ENCODE measurements around the gene HS6ST2.
A peak's percentile ranks its signal among the peaks of the same experiment; 100 is the strongest.

The HS6ST2 gene

DNA sequence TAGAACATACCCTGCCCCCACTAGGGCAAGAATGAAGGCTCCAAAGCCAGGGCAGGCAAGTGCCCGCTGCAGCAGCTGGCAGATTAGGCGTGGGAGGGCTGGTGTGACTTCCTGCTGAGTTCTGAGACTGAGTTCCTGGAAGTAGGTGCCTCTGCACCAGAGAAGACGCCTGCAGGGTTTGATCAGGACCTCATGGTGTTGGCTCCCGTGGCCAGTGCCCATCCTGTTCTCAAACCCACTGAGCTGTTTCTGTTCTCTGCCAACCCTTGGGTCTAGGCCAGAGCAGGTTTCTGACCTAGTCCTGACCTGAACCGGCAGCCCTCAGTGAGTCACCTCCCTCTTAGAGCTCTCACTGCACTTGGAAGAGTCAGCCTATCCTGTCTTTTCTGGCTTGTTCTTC lies 220.7 kb downstream of the HS6ST2 start:
- no peak for DNase-seq

DNA sequence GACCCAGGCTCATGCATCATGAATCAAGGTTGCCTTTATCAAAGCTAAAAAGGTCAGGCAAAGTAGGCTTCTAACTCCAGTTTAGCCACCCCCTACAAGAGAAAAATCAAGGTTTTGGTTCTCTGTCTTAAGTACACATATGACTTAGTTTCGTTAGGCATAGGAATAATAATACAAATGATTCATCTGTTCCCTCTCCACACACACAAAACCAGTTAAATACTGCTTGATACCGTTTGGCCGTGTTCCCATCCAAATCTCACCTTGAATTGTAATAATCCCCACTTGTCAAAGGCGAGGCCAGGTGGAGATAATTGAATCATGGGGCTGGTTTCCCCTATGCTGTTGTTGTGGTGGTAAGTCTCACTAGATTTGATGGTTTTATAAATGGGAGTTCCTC lies 226.2 kb downstream of the HS6ST2 start:
- peak; percentile 1 for DNase-seq

DNA sequence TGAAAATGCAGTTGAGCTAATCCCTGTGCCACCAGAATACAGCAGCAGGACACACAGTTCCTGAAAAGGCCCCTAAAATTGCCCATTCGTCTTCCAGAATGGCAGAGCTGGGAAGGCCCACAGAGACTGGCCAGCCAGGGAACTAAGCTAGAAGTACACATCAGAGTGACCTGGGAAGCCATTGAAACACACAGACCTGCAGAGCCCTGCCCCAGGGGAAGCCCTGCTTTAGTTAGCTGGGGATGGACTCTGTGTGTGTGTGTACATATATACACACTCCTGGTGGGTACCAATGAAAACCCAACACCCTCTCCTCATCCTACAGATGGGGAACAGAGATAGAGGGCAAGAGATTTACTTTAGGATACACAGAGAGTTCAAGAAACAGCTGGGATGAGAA lies 227.7 kb downstream of the HS6ST2 start:
- no peak for DNase-seq

DNA sequence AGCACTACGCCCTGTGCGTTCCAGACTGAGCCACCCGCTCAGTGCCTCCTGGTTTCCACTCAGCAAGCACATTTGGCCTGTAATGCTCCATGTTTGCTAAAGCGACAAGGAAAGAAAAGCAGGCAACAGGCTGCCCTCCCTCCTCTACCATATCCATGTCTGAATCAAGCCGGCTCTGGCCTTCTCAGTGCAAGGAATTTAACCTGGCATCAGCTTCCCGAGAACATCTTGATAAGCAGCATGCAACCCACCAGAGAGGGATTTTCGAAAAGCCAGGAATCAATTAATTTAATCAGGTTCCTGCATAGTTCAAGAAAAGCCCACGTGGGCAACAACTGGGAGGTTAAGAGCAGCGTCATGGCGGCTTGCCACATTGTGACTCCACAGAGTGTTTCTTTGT lies 228.2 kb downstream of the HS6ST2 start:
- DNase-seq, result no peak

DNA sequence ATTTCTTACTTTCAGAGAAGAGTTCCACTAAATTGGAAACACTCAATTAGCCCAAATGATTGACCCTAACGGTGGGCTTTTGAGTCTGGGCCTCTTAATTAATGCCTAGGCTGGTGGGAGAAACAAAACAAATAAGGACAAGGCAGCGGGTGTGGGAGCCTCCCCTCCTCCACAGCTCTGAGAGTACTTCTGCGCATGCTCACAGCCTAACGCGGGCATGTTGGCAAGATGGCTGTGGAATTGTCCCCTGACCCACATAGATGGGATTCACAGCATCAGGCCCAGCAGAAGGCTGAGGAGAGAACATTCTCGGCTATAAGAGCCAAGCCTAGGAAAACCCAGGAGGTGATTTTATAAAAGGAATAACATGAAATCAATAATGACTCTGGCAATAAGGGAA lies 230.1 kb downstream of the HS6ST2 start:
- no peak for DNase-seq

DNA sequence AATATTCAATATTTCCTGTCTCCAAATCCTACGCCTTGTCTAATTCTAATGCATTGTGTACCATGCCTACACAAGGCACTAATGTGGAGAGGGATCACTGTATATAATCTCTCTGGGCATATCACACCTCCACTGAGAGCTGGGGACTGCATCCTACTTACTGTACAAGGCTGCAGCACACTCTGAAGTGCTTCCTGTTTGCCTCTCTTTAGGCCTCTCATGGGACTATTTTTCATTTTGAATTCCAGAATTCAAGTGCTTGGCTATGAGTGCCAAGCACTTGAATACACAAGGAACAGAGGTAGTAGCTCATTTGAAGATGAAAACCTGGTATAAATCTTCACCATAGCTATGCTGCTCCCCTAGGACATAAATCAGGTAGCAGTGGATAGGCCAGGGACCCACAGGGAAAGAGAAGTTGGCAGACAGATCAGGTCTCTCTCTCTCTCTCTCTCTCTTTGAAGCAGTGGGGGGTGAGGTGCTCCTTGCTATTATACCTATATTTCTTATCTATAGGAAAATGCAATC lies 239.9 kb downstream of the HS6ST2 start:
- no peak for DNase-seq

DNA sequence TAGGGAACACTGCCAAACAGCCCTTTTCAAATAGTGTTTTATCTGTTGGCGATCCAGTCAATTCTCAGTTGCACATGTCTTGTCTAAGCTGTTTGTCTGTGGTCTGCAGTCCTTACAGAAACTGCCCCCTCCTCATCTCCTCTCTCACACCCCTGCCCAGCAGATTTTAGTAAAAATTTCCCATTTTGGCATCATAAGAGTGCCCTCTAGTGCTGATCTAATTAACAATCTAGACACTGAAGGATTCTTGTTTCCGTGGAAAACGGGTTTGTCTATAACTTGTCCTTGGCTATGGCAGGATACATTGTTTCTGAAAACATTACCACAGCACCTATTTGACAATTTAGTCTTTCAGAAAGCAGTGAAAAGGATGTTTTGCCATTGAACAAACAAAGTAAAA lies 242.4 kb downstream of the HS6ST2 start:
- DNase-seq, result no peak

DNA sequence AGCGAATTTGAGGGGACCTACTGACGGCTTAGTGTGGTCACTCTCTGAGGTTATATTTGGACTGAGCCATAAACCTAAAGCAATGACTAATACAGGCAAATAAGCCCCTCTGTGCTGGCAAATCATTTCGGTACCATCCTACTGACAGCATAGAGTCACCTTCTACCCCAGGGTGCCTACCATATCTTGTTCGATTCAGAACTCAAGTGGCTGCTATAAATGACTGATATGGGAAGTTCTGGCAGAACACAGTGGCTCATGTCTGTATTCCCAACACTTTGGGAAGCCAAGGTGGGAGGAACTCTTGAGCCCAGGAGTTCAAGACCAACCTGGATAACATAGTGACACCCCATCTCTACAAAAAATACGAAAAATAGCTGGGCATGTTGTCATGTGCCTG lies 243.5 kb downstream of the HS6ST2 start:
- no peak for DNase-seq

DNA sequence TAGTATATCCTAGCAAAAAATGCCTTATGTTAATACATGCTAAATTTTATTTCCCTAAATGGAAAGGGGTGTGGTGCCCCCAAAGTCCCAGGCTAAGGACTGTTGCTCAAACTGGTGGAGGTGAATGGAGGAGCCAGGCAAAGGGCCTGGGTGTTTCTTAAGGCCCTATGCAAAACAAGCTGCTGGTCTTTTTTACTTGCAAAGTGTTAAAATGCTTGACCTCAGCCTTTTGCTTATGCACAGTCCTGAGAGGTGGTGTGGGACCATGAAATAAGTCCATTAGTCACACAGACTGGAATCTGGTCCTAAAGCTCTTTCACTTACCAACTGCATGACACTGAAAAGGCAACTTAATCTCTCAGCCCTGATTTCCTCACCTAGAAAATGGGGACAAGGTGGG lies 246.1 kb downstream of the HS6ST2 start:
- DNase-seq, result no peak

DNA sequence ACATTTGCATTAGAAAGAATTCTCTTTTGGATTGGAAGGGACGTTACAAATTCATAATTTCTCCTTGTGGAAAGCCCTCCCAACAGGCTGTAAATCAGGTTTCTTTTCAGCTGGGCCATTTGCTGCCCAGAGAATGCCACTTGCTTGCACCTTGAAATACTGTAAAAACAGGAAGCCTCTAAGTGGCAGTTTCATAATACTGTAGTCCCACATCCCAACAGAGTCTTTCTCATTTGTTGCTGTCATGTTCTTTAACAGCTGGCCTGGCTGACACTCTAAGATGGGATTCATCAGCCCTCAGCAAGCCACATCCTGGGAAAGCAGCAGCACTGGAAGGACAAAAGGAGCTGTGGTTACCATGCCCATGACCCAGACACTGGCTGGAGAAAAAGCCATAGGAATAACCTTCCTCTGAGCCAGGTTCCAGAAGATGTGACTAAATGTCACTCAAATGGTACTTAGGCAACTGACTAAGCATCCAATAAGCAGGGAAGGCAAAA lies 247.7 kb downstream of the HS6ST2 start:
- DNase-seq, result no peak

DNA sequence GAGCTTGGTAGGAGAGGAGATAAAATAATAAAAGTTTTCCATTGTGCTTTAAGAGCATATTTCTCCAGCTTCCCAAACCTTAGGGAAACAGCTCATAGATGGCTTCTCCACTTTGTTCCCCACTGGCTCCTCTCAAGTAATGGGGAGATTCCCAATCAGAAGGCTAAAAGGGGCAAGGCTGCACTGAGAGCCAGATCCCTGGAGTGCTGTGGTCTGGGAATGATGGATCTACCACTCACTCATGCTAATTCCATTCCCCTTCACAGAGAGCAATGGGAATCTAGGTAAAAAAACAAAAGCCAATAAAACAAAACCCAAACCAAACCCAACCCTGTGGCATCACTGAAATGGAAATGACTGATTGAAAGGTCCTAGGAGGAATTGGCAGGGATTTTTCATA lies 249.9 kb downstream of the HS6ST2 start:
- DNase-seq, result no peak

DNA sequence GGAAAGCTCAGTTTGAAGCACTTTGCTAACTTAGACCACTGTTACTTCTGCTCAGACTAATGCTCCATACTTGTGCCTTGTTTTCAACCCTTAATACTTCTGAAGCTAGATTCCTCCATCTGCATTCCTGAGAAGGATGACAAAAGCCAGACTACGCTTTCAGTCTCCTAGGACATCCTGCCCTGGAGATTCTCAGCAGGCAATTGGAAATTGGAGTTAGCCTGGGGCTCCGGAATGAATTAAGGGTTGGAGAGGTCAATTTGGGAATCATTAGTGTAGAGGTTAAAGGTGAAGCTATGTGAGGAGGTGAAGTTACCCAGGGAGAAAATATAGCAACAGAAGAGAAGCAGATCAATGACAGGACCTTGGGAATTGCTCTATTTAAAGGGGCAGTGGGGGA lies 253.7 kb downstream of the HS6ST2 start:
- DNase-seq, result no peak

DNA sequence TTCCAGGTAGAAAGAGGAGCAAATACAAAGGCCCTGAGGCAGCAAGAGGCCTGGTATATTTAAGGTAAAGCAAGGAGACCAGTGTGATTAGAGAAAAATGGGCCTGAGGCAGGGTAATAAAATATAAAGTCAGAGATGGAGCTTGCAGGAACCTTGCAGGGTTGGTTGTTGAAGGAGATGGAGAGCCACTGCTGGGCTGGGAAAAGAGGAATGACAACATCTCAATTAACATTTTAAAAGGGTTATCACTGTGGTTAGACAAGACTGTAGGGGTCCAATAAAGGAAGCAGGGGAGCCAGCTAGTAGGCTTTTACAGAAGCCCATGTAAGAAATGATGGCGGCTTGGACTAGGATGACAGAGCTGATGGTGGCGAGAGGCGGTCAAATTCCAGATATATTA lies 264.0 kb downstream of the HS6ST2 start:
- DNase-seq, result no peak

DNA sequence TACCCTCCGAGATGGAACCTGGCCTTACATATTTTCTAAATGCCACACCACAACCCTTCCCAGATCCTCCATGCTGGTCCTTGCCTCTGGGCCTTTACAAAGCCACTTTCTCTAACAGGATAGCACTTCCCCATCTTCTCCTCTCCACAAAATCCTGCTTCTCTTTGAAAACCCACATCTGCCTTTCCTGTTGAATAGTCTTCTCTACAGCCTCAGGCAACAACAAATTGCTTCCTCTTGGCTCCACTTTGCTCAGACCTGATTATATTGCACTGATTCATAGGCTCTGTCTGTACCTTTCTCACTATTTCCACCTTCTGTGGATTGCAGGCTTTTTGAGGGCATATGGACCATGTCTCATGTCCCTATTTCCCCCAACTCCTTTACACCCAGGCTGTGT lies 265.9 kb downstream of the HS6ST2 start:
- no peak for DNase-seq

DNA sequence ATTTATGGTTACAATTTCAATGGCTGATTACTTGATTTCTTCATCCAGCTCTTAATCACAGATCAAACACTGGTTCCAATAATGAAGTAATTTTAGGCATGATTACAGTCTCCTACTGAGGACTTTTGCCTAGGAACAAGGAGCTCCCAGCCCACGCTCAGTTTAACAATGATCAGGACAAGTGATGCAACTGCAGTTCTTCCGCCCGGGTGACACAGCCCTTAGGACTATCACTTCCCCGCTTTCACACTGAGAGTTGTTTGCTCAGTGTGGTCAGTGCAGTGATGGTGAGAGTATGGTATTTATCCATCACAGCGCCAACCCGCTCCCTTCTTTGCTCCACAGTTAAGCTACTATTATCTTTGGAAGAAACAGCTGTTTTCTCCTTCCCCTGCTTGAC lies 266.4 kb downstream of the HS6ST2 start:
- DNase-seq, result no peak

DNA sequence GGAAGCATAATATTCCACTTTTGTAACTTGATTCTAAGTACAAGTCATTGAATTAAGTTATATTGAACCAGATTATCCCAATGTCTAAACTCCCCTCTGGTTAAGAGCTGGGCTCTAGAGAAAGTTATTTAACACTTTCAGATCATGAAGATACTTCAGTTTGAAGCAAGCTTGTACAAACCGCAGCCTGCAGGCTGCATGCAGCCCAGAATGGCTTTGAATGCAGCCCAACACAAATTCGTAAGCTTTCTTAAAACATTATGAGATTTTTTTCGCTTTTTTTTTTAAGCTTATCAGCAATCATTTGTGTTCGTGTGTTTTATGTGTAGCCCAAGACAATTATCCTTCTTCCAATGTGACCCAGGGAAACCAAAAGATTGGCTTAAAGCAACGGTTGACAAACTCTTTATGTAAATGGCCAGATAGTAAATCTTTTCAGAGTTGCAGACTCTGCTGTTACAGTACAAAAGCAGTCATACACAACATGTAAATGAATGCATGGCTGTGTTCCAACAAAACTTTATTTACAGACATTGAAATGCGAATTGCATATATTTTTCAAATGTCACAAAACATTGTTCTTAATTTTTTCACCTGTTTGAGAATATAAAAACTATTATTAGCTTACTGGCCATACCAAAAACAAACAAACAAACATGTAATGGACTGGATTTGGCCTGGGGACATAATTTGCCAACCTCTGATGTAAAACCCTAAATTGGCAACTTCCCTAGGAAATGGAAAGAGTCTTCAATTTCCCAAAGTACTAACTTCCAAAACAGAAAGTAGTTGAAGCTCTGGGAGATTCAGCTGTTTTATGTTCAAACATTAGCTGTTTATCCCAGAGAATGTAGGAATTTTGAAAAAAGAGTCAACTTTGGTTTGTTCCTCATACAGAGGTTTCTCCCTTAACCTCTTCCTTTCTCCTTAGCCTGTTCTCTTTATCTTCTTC lies 268.5 kb downstream of the HS6ST2 start:
- no peak for DNase-seq

DNA sequence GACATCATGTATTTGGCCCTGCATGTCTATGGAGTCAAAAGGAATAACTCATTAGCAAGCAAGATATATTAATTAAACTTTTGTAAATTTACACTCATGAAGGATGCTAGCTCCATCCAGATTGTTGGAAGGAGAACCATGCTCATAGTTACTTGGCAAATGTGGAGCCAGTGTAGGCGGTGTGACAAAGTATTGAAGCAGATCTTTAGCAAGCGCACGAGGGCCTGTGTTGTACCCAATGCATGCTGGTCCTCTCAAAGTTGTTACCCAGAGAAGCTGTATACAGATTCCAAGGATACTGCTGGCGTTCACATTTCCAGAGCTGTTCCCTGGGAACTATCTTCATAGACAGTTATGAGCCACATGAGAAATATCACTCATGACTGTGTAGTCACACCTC lies 273.2 kb downstream of the HS6ST2 start:
- no peak for DNase-seq

DNA sequence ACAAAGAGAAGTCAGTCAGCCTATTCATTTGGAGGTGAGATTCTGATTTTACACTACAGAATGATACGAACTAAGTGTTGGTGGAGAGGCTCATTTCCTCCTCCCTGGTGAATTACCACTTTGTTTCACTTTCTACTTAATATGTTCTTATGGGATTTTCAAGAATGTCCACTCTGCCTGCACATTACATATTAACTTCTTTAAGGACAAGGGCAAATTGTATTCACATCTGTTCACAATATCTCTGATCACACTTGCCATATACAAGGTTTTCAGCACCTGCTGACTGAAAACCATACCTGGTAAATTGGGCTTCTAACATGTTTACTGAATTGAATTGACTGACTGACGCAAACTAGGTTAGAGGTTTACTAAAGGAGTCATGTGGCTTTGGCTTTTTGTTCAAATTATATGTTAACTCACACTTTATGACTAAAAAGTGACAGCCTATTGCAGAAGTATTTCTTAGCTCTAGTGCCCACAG lies 281.2 kb downstream of the HS6ST2 start:
- DNase-seq, result no peak

DNA sequence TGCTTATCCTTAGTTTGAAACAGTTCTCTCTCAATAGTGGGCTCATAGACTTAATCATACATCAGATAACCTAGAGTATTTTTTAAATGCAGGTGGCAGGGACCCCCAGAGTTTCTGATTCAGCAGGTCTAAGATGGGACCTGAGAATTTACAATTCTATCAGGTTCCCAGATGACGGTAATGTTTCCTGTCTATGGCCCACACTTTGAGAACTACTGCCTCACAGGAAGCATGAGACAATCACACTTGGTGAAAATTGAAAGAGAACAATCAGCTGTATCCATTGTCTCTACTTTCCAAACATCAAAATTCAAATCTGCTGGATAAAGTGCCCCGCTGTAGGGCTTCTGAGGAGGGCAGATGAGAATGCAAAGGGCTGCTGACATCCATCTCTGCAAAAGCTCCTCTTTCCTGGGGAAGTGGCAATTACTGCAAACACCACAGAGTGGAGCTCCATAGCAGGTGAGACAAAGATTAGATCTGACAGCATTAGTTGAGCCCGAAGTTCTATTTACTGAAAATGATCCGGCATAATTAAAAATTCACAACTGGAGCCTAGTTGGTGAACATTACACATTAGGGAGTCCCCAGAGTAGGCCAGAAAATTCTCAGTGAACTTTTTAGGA lies 281.8 kb downstream of the HS6ST2 start:
- DNase-seq, result no peak

DNA sequence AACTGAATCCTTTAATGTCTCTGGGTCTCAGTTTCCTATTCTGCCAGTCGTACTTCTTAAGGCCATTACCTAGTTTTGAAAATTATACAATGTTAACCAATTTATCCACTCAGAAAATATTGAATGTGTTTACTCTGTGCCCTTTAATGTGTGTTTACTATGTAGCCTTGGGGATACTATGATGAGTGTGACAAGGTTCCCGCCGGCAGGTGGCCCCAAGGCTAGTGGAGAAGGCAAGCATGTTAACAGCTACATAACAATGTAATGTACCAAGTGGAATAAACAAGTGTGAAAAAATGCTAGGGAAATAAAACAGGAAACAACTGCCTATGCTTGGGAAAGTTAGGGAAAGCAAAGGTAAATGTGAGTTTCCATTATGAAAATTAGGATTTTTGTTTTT lies 282.3 kb downstream of the HS6ST2 start:
- no peak for DNase-seq

DNA sequence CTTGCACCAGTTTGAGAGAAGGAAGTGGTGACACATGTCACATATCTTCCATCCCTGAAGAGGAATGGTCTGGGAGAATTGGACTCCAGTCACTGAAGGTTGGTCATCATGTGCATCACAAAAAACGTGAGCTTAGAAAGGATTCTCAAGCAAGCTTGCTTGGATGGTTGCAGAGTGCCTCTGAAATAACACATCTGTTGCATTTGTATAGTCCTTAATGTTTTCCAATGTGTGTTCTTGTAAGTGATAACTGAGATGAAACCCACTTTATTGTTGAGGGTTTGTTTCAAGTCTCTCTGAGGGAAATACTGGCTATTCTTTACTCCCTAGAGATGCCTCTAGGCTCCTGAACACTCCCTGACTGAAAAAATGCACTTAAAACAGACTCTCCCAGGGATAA lies 285.1 kb downstream of the HS6ST2 start:
- no peak for DNase-seq

DNA sequence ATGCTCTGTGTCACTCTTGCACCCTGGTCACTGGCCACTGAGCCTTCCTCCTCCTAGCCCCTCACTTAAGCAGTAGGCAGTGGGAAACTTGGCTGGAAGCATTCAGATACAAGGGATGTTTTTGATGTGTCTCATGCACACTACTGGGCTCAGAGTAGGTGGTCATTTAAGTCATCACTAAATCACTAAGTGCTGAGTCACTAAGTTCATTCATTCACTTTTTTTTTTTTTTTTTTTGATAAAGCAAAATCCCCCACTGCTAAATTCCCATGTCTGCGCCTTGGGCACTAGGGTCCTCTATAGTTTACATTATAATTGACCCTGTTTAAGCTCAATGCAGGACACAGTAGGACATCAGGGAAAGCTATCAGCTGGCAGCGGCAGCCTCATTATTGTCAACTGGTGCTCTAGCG lies 287.2 kb downstream of the HS6ST2 start:
- no peak for DNase-seq

DNA sequence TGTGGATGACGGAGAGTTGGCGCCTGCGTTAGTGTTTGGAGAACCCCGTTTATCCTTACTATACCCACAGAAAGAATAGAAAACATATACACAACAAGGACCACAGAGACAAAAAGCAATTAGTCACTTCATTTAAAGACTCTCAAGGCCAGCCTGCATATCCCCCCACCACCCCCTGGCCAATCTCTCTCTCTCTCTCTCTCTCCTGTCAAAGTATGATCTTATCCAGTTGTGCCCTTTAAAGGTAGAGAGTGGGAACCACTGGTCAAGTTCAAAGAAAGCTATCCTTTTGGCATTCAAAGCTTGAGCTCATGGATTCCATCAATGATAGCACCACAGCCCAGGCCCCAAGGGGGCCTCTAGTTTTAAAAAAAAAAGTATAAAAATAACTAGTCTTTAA lies 289.3 kb downstream of the HS6ST2 start:
- DNase-seq, result no peak

DNA sequence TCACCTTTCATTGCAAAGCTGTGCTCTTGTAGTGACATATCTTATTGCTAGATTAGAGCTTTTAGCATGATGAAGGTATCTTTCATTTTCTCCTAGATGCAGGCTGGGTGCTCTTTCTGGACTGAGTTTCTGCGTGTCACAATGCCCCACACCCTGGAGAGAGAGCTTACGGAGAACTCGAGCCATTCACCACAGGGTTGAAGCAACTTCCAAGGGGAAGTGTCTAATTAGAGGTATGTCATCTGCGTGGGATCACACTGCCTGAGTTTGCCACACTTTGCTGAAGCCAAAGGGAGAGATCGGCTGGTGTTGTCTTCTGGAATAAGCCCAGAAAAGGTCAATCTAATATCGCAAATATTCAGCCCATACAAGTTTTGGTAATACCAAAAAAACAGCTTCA lies 290.3 kb downstream of the HS6ST2 start:
- no peak for DNase-seq
